Stimulated activated effector memory CD8-positive, alpha-beta T cell treated with anti-CD3 and anti-CD28 coated beads, Interleukin-12 subunit alpha, Interleukin-12 subunit beta, amount 100 ng/mL, for 72 hours (primary cell): ENCODE results near the gene CEP128.

Experiments used
- ATAC-seq: fragments of 150-1000 bp; cut with Tn5 transposase; 2 replicates; pipeline ENCODE4 v1.10.0; 2021
- DNase-seq, 2 donors: peaks; one replicate each; pipeline ENCODE4 v3.0.0; 2021 to 2022; ENCODE audit warnings: low spot score in 2 of 2
- H3K27ac Mint-ChIP-seq: one replicate; pipeline ENCODE4 v1.8.0; 2022; ENCODE audit warnings: mild to moderate bottlenecking, mixed read lengths
- H3K36me3 Mint-ChIP-seq: one replicate; pipeline ENCODE4 v1.8.0; 2022; ENCODE audit warnings: mild to moderate bottlenecking, mixed read lengths
- H3K4me1 Mint-ChIP-seq: one replicate; pipeline ENCODE4 v1.8.0; 2022; ENCODE audit warnings: mixed read lengths
- H3K4me3 Mint-ChIP-seq: one replicate; pipeline ENCODE4 v1.8.0; 2022; ENCODE audit warnings: mild to moderate bottlenecking, mixed read lengths
- H3K9me3 Mint-ChIP-seq: one replicate; pipeline ENCODE4 v1.8.0; 2022; ENCODE audit warnings: mixed read lengths

The CEP128 gene

DNA sequence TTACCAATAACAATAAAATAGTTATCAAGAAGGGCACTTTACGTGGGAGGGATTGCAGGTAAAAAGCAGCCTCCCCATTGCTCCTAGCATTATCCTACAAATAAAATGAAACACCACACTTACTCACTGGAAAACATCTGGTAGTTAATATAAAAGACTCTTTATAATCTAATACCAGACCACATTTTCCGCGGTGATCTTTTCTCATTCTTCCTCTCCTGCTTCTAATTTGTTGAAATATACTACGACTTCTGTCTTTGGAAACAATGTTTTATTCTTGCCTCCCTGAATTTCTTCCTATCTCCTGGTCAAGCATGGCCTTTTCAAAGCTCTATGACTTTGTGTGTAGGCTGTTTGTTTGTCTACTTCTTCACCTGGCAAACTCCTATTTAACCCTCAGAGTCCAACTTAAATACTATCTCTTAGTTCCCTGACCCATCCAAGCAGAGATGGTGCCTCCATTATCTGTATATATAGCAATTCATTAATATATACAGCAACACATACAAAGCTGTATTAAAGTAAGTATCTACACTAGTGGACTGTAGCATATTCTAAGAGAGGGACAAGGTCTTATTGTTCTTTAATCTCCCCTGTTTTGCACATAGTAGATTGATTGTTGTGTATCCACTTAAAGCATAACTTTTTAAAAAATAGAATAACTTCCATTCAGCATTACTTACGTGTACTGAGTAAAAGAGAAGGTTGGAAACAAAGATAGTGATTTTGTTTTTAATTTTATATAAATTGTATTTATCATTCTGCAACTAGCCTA lies 228.3 kb downstream of the CEP128 start:
- DNase-seq: no peak
- Mint-ChIP-seq H3K4me1 (peaks cover 6% of the 10 kb centered on the region), H3K9me3 (peaks cover 3% of the 10 kb centered on the region), H3K4me3 (no peak overlapping the region), H3K36me3 (no peaks in the 10 kb centered on the region), H3K27ac (no peak overlapping the region)
- no peak for ATAC-seq

DNA sequence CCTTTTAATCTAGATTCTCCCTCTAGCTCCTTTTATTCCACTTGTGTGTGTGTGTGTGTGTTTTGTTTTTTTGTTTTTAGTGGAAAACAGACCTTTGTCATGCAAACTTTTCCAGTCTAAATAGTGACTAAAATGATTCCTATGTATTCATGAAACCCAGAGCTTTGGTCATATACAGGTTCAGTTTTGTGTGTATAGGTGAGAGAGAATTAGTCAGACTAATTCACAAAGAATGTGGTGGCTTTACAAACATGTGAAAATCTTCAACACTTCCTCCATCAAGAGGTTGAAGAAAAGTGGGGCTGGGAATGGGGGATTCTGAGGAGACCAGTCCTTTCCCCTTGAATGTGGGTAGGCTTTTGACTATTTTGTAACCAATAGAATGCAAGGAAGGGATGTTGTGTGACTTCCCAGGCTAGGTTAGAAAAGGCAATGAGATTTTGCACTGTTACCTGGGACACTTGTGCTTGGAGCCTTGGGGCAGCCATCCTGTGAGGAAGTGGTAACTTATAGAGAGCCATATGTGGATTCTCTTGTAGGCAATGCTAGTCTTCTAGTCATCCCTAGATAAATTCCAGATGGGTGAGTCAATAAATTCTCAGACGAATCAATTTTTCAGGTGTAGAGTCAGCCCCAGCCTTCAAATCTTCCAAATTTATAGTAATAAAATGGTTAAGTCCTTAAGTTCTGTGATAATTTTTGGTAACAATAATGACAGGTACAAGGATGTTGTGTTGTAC lies 236.1 kb downstream of the CEP128 start:
- Mint-ChIP-seq H3K4me1 (no peaks in the 10 kb centered on the region), H3K27ac (no peak overlapping the region), H3K9me3 (no peaks in the 10 kb centered on the region), H3K36me3 (no peaks in the 10 kb centered on the region), H3K4me3 (no peak overlapping the region)
- ATAC-seq (no peak), DNase-seq (no peak)

DNA sequence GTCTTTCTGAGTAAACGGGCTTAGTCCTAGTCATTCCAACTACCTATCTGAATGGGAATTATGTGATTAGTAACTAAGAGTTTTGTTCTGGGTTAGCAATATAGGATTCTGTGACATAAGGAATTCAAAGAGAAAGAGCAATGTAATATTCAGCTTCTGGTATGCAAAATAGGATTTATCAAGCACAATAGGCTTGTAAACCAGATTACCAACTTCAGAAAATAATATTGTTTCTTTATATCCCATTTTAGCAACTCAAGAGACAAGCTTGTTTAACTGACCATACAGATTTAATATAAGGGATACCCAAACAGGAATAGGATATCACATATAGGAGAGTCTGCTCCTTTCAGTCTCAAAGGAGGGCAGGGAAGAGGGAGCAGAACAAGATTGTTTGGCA lies 240.9 kb downstream of the CEP128 start:
- no peak overlapping the region for H3K27ac Mint-ChIP-seq
- no peaks in the 10 kb centered on the region for H3K36me3 Mint-ChIP-seq
- no peaks in the 10 kb centered on the region for H3K9me3 Mint-ChIP-seq
- no peaks in the 10 kb centered on the region for H3K4me1 Mint-ChIP-seq
- no peak overlapping the region for H3K4me3 Mint-ChIP-seq
- DNase-seq (no peak), ATAC-seq (no peak)

GRCh38 chr14:80699861-80700260 lies 241.7 kb downstream of the CEP128 start:
- DNase-seq (no peak), ATAC-seq (peak; percentile 42)
- H3K9me3 Mint-ChIP-seq: no peaks in the 10 kb centered on the region
- no peak overlapping the region for H3K27ac Mint-ChIP-seq
- no peaks in the 10 kb centered on the region for H3K4me1 Mint-ChIP-seq
- H3K4me3 Mint-ChIP-seq: no peak overlapping the region
- no peaks in the 10 kb centered on the region for H3K36me3 Mint-ChIP-seq

DNA sequence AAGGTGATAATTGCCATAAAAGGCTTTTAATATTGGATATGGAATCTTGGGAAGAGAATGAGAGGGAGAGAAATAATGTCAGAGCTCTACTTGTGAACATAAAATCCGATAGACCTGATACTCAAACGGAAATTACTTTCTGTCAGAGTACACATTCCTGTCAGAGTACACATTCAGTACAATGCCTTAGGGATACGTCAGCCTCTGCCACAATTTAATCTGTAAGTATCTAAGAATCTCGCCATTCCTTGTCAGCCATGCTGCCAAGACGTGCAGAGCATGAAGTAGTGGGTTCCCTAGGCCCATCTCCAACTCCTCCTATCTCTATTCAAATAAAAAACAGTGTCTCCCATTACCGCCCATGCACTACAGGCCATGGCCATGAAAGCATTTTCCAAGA lies 242.6 kb downstream of the CEP128 start:
- H3K36me3 Mint-ChIP-seq: no peaks in the 10 kb centered on the region
- H3K4me3 Mint-ChIP-seq: no peak overlapping the region
- ATAC-seq: no peak
- H3K4me1 Mint-ChIP-seq: no peaks in the 10 kb centered on the region
- no peak for DNase-seq
- H3K9me3 Mint-ChIP-seq: no peaks in the 10 kb centered on the region
- no peak overlapping the region for H3K27ac Mint-ChIP-seq

DNA sequence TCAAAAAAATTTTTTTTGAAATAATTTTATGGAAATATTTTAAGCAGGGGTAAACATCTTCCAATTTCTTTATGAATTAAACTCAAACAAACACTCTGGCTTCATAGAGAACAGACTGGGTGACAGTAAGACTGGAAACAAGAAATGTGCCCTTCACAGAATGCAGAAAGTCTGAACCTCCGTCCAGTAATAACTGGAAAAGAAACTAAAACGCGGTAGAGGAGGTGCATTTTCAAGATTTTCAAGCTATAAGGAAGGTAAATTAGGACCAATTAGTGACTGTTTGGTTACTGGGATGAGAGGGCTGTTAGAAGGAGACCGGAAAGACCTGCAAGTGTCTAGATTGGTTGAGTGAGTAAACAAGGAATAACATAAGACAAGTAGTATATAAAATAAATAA lies 245.7 kb downstream of the CEP128 start:
- Mint-ChIP-seq H3K27ac (no peak overlapping the region), H3K36me3 (no peaks in the 10 kb centered on the region), H3K4me1 (no peaks in the 10 kb centered on the region), H3K9me3 (no peaks in the 10 kb centered on the region), H3K4me3 (no peak overlapping the region)
- ATAC-seq: peak; percentile 31
- no peak for DNase-seq

GRCh38 chr14:80692903-80693302 lies 248.6 kb downstream of the CEP128 start:
- Mint-ChIP-seq H3K36me3 (no peaks in the 10 kb centered on the region), H3K9me3 (no peaks in the 10 kb centered on the region), H3K4me3 (no peak overlapping the region), H3K27ac (no peak overlapping the region), H3K4me1 (no peaks in the 10 kb centered on the region)
- DNase-seq (no peak), ATAC-seq (no peak)

DNA sequence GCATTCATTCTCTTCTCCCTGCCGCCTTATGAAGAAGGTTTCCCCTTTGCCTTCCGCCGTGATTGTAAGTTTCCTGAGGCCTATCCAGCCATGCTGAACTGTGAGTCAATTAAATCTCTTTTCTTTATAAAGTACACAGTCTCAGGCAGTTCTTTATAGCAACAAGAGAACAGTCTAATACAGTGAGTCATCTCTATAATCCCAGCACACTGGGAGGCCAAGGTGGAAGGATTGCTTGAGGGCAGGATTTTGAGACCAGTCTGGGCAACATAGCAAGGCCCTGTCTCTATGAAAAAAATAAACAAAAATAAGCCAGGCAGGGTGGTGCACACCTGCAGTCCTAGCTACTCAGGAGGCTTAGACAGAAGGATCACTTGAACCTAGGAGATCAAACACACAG lies 259.9 kb downstream of the CEP128 start:
- no peak overlapping the region for H3K4me3 Mint-ChIP-seq
- no peak overlapping the region for H3K27ac Mint-ChIP-seq
- DNase-seq: no peak
- no peak for ATAC-seq
- H3K9me3 Mint-ChIP-seq: peaks cover 30% of the 10 kb centered on the region
- H3K4me1 Mint-ChIP-seq: no peaks in the 10 kb centered on the region
- H3K36me3 Mint-ChIP-seq: no peaks in the 10 kb centered on the region

DNA sequence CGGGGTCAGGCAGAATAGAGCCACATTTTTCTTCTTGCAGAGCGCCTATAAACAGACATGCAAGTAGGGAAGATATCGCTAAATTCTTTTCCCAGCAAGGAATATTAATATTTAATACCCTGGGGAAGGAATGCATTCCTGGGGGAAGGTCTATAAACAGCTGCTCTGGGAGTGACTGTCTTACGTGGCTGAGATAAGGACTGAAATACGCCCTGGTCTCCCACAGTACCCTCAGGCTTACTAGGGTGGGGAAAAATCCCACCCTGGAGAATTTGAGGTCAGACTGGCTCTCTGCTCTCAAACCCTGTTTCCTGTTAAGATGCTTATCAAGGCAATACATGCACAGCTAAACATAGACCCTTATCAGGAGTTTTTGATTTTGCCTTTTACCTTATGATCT lies 262.3 kb downstream of the CEP128 start:
- Mint-ChIP-seq H3K4me1 (no peaks in the 10 kb centered on the region), H3K4me3 (no peak overlapping the region), H3K27ac (no peak overlapping the region), H3K9me3 (peaks cover 30% of the 10 kb centered on the region), H3K36me3 (no peaks in the 10 kb centered on the region)
- ATAC-seq (no peak), DNase-seq (no peak)

GRCh38 chr14:80678436-80678835 lies 263.1 kb downstream of the CEP128 start:
- Mint-ChIP-seq H3K27ac (no peak overlapping the region), H3K4me1 (no peaks in the 10 kb centered on the region), H3K4me3 (no peak overlapping the region), H3K9me3 (peaks cover 28% of the 10 kb centered on the region), H3K36me3 (no peaks in the 10 kb centered on the region)
- DNase-seq: no peak
- no peak for ATAC-seq

DNA sequence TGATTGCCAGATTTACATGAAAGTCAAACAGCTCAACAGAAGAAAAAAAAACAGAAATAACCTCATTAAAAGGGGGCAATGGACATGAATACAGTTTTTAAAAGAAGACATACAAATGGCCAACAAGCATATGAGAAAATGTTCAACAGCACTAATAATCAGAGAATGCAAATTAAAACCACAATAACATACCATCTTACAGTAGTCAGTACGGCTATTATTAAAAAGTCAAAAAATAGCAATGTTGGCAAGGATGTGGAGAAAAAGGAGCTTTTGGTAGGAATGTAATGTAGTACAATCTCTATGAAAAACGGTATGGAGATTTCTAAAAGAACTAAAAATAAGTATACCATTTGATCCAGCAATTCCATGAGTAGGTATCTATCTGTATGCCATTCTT lies 272.1 kb downstream of the CEP128 start:
- no peak for ATAC-seq
- Mint-ChIP-seq H3K27ac (no peak overlapping the region), H3K9me3 (peaks cover 28% of the 10 kb centered on the region), H3K4me1 (peaks cover under 1% of the 10 kb centered on the region), H3K36me3 (no peaks in the 10 kb centered on the region), H3K4me3 (no peak overlapping the region)
- DNase-seq: no peak

- peak; percentile 44 for ATAC-seq
- DNase-seq: no peak
- Mint-ChIP-seq H3K9me3 (peaks cover 22% of the 10 kb centered on the region), H3K27ac (no peak overlapping the region), H3K4me1 (peaks cover 10% of the 10 kb centered on the region), H3K36me3 (no peaks in the 10 kb centered on the region), H3K4me3 (no peak overlapping the region)
These were observed 277.0 kb downstream of the CEP128 start for GRCh38 chr14:80664576-80664975.

GRCh38 chr14:80663541-80663940 lies 278.0 kb downstream of the CEP128 start:
- Mint-ChIP-seq H3K9me3 (peaks cover 16% of the 10 kb centered on the region), H3K36me3 (no peaks in the 10 kb centered on the region), H3K27ac (no peak overlapping the region), H3K4me3 (no peak overlapping the region), H3K4me1 (peaks cover 10% of the 10 kb centered on the region)
- DNase-seq: no peak
- no peak for ATAC-seq

DNA sequence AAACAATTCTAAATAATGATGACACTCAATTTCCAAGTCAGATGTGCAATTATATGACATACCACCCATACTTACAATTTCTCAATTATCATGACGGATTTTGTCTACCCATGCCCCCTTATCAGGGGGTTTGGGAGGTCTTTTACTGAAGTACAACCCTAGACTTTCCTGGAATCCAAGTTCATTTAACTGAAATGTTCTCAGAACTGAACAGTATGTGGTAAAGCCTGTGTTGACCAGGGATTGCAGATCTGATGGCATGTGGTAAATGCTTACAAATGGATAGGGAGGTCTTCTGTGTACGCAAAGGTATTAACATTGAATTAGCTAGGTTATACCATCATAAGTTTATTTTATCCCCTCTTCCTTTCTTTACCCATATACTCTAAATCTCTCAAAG lies 281.8 kb downstream of the CEP128 start:
- peaks cover 10% of the 10 kb centered on the region for H3K4me1 Mint-ChIP-seq
- H3K27ac Mint-ChIP-seq: no peak overlapping the region
- H3K36me3 Mint-ChIP-seq: no peaks in the 10 kb centered on the region
- peaks cover 3% of the 10 kb centered on the region for H3K9me3 Mint-ChIP-seq
- no peak overlapping the region for H3K4me3 Mint-ChIP-seq
- ATAC-seq: no peak
- no peak for DNase-seq

DNA sequence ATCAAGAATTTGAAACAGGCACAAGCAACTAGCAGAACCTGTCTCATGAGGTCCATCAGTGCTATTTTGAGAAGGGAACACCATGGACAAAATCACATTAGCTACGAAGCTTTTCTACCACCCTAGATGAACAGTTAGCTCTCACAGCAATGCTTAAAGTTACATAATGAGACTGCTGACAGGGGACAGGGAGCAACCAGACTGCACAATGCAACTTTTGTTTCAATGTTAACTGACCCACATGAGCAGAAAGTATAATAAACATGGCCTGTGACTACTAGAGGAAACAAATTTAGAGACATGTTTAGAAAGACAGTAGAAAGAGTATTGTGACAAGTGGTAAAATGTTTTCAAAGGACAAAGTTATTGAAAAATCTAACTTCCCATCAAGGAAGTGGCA lies 282.8 kb downstream of the CEP128 start:
- Mint-ChIP-seq H3K27ac (no peak overlapping the region), H3K9me3 (peaks cover 7% of the 10 kb centered on the region), H3K4me1 (peaks cover 2% of the 10 kb centered on the region), H3K36me3 (no peaks in the 10 kb centered on the region), H3K4me3 (no peak overlapping the region)
- no peak for ATAC-seq
- DNase-seq: no peak

DNA sequence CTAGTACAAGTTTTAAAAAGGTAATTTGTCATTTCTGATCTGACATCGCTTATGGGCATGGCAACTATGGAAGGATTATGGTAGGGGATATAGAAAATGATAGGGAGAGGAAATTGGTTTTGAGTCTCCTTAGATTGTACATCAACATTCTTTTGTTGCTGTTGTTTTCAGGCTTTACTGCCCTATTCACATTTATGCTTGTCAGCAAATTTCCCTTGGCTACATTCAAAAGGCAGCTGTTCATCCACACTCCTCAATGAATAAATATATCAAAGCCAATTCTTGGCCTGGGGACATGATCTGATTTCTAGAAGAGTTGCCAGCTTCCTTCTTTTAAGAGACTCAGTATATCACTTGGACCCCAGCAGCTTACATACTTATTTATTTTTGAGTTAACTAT lies 283.4 kb downstream of the CEP128 start:
- H3K27ac Mint-ChIP-seq: no peak overlapping the region
- ATAC-seq (no peak), DNase-seq (no peak)
- H3K4me1 Mint-ChIP-seq: no peaks in the 10 kb centered on the region
- no peak overlapping the region for H3K4me3 Mint-ChIP-seq
- no peaks in the 10 kb centered on the region for H3K36me3 Mint-ChIP-seq
- H3K9me3 Mint-ChIP-seq: peaks cover 9% of the 10 kb centered on the region
